A673 (cell line): Measurements from ENCODE around the gene ATG10.

Source experiments
- CTCF ChIP-seq: fragments of 300-800, 200-600 bp; sonication (generic); conservative IDR thresholded peaks from 2 replicates; pipeline ENCODE4 v1.5.1; 2017; ENCODE audit warnings: low read depth, mild to moderate bottlenecking, antibody characterized with exemption, low read length, moderate library complexity, mixed read lengths
- EZH2 ChIP-seq: fragments of 200-600 bp; sonication (generic); IDR thresholded peaks from 2 replicates; pipeline ENCODE4 v1.6.1; 2017; ENCODE audit warnings: borderline replicate concordance, low read depth, mild to moderate bottlenecking, mixed read lengths, antibody characterized with exemption, low read length; ENCODE audit not compliant: poor library complexity, severe bottlenecking

GRCh38 chr5:82057051-82057450 lies 85.2 kb downstream of the ATG10 start:
- TF ChIP-seq CTCF (no peak), EZH2 (no peak)
